ENCODE data around the gene ALDH1B1.

ALDH1B1 gene

DNA sequence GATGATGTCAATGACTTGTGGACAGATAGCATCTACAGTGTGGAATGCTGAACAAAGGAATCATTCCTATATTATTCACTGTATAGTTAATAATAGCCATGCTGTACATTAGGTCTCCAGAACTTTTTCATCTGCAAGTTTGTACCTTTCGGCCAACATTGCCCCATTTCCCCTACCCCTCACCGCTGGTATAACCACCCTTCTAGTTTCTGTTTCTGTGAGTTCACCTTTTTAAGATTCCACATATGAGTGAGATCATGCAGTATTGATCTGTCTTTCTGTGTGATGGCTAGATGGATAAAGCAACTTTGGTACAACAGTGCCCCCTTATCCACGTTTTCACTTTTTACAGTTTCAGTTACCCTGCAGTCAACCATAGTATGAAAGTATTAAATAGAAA, 18.8 kb upstream of the ALDH1B1 start:
- Histone ChIP-seq H3K9me3 (replicated peaks in 1 of 2; ENCODE audit: control insufficient read depth in 2 of 2, insufficient read depth in 1 of 2, low read depth in 1 of 2, low read length in 2 of 2) (no peaks in the 10 kb centered on the region), H4K8ac (ENCODE audit: low read depth, low read length) (no peak overlapping the region), H3K18ac (ENCODE audit: low read length) (no peak overlapping the region), H3K27ac (replicated peaks; ENCODE audit: low read length) (no peak overlapping the region), H3K4ac (ENCODE audit: low read length) (no peak overlapping the region), H2BK12ac (ENCODE audit: low read length) (no peak overlapping the region), H3K4me1 (ENCODE audit: control insufficient read depth in 2 of 2, insufficient read depth in 1 of 2, low read depth in 1 of 2, low read length in 2 of 2) (peaks cover 0 to 20% of the 10 kb centered on the region in 2 donors), H3K4me2 (ENCODE audit: insufficient read depth, low read length, poor library complexity, severe bottlenecking) (no peak overlapping the region), H2BK5ac (ENCODE audit: low read length) (no peak overlapping the region), H3K79me1 (ENCODE audit: low read depth, low read length) (no peaks in the 10 kb centered on the region), H3K36me3 (replicated peaks in 1 of 2; ENCODE audit: control insufficient read depth in 2 of 2, insufficient read depth in 2 of 2, low read length in 2 of 2) (no peaks in the 10 kb centered on the region), H2AFZ (ENCODE audit: low read length) (no peak overlapping the region), H2BK120ac (ENCODE audit: low read depth, low read length) (no peak overlapping the region), H2BK15ac (ENCODE audit: low read length) (no peak overlapping the region), H3K27me3 (ENCODE audit: control insufficient read depth in 3 of 3, insufficient read depth in 3 of 3, low read depth in 1 of 3, low read length in 3 of 3) (peaks cover 0 to 5% (median 0%) of the 10 kb centered on the region in 3 experiments), H2AK5ac (ENCODE audit: low read depth, low read length) (no peak overlapping the region), H4K91ac (ENCODE audit: low read depth, low read length, poor library complexity) (no peak overlapping the region), H3K23ac (ENCODE audit: low read depth, low read length, poor library complexity) (no peak overlapping the region), H3K9ac (ENCODE audit: low read depth, low read length, poor library complexity) (no peak overlapping the region), H3K4me3 (ENCODE audit: low read length in 2 of 2) (no peak overlapping the region), H3K14ac (ENCODE audit: low read length) (no peak overlapping the region)
- no CpG with 5 or more reads among the region's 3 CpGs for WGBS, 2 donors (ENCODE audit: extremely low coverage in 2 of 2, insufficient read length in 2 of 2, insufficient replicate concordance in 1 of 2)
- no peak for DNase-seq (ENCODE audit: low spot score)

DNA sequence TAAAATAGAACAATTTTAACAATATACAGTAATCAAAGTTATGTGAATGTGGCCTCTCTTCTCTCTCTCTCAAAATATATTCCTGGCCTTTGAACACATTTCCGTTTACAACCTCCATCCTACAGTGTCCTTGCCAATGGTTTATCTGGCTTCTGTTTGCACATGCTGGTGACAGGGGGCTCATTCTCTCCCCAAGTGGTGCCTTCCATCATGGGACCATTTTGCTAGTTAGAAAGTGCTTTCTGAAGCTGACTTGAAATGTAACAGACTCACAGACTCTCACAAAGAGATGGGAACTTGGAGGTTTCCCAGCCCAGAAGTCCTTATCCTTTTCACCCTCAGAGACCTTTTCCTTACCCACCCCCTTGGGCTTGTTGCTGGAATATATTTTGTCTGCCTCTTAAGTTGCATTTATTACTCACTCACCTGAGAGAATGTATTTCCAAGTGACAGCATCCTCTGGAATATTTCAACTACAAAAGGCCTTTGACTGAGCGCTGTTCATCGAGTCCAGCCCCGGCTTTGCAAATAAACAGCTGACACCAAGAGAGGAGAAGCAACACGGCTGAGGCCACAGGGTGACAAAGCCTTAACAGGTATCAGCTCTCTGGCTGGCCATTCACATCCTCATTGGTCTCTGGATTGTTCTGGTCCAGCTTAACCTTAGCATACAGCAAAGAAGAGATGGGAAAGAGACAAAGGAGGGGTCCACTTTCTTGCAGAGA, 17.5 kb upstream of the ALDH1B1 start:
- Histone ChIP-seq H3K9ac (ENCODE audit: low read depth, low read length, poor library complexity) (no peak overlapping the region), H3K27me3 (ENCODE audit: control insufficient read depth in 3 of 3, insufficient read depth in 3 of 3, low read depth in 1 of 3, low read length in 3 of 3) (peaks cover 0 to 2% (median 0%) of the 10 kb centered on the region in 3 experiments), H2AFZ (ENCODE audit: low read length) (peak overlapping the region; percentile 72), H3K4ac (ENCODE audit: low read length) (no peak overlapping the region), H2AK5ac (ENCODE audit: low read depth, low read length) (no peak overlapping the region), H3K18ac (ENCODE audit: low read length) (no peak overlapping the region), H2BK12ac (ENCODE audit: low read length) (no peak overlapping the region), H2BK120ac (ENCODE audit: low read depth, low read length) (no peak overlapping the region), H3K4me2 (ENCODE audit: insufficient read depth, low read length, poor library complexity, severe bottlenecking) (no peak overlapping the region), H2BK5ac (ENCODE audit: low read length) (no peak overlapping the region), H4K91ac (ENCODE audit: low read depth, low read length, poor library complexity) (no peak overlapping the region), H3K4me3 (ENCODE audit: low read length in 2 of 2) (no peak overlapping the region), H3K4me1 (ENCODE audit: control insufficient read depth in 2 of 2, insufficient read depth in 1 of 2, low read depth in 1 of 2, low read length in 2 of 2) (peaks cover 0 to 20% of the 10 kb centered on the region in 2 donors), H3K23ac (ENCODE audit: low read depth, low read length, poor library complexity) (no peak overlapping the region), H4K8ac (ENCODE audit: low read depth, low read length) (no peak overlapping the region), H3K14ac (ENCODE audit: low read length) (no peak overlapping the region), H3K36me3 (replicated peaks in 1 of 2; ENCODE audit: control insufficient read depth in 2 of 2, insufficient read depth in 2 of 2, low read length in 2 of 2) (no peaks in the 10 kb centered on the region), H3K9me3 (replicated peaks in 1 of 2; ENCODE audit: control insufficient read depth in 2 of 2, insufficient read depth in 1 of 2, low read depth in 1 of 2, low read length in 2 of 2) (no peaks in the 10 kb centered on the region), H3K79me1 (ENCODE audit: low read depth, low read length) (no peaks in the 10 kb centered on the region), H2BK15ac (ENCODE audit: low read length) (no peak overlapping the region), H3K27ac (replicated peaks; ENCODE audit: low read length) (no peak overlapping the region)
- no CpG with 5 or more reads among the region's 5 CpGs for WGBS, 2 donors (ENCODE audit: extremely low coverage in 2 of 2, insufficient read length in 2 of 2, insufficient replicate concordance in 1 of 2)
- no peak for DNase-seq (ENCODE audit: low spot score)

DNA sequence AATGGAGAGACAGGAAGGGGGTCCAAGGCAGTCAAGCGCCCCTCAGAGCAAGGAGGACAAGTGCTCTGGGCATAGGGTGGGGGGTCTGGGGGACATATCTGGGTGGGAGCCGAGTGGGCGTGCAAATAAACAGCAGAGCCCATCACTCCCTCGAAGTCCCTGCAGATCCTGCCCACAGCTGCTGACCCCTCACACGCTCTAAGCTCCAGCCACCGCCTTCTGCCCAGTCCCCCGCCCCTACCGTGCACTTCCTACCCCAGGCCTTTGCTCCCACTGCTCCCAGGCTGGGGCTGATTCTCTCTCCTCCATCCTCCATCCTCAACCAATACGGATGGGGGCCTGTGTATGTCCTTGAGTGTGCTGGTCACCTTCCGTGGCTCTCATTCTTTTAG, 16.9 kb upstream of the ALDH1B1 start:
- Histone ChIP-seq H2BK12ac (ENCODE audit: low read length) (no peak overlapping the region), H3K14ac (ENCODE audit: low read length) (no peak overlapping the region), H3K23ac (ENCODE audit: low read depth, low read length, poor library complexity) (peak overlapping the region; percentile 34), H3K27ac (replicated peaks; ENCODE audit: low read length) (no peak overlapping the region), H2BK15ac (ENCODE audit: low read length) (no peak overlapping the region), H3K4me3 (ENCODE audit: low read length in 2 of 2) (no peak overlapping the region), H4K91ac (ENCODE audit: low read depth, low read length, poor library complexity) (no peak overlapping the region), H3K4ac (ENCODE audit: low read length) (no peak overlapping the region), H3K79me1 (ENCODE audit: low read depth, low read length) (no peaks in the 10 kb centered on the region), H2BK120ac (ENCODE audit: low read depth, low read length) (no peak overlapping the region), H2AK5ac (ENCODE audit: low read depth, low read length) (no peak overlapping the region), H3K9me3 (replicated peaks in 1 of 2; ENCODE audit: control insufficient read depth in 2 of 2, insufficient read depth in 1 of 2, low read depth in 1 of 2, low read length in 2 of 2) (no peaks in the 10 kb centered on the region), H4K8ac (ENCODE audit: low read depth, low read length) (no peak overlapping the region), H3K18ac (ENCODE audit: low read length) (peak overlapping the region; percentile 13), H3K4me1 (ENCODE audit: control insufficient read depth in 2 of 2, insufficient read depth in 1 of 2, low read depth in 1 of 2, low read length in 2 of 2) (peaks cover 4 to 25% of the 10 kb centered on the region in 2 donors), H3K27me3 (ENCODE audit: control insufficient read depth in 3 of 3, insufficient read depth in 3 of 3, low read depth in 1 of 3, low read length in 3 of 3) (peaks cover 0 to 2% (median 0%) of the 10 kb centered on the region in 3 experiments), H2AFZ (ENCODE audit: low read length) (peak overlapping the region; percentile 72), H2BK5ac (ENCODE audit: low read length) (no peak overlapping the region), H3K4me2 (ENCODE audit: insufficient read depth, low read length, poor library complexity, severe bottlenecking) (no peak overlapping the region), H3K9ac (ENCODE audit: low read depth, low read length, poor library complexity) (no peak overlapping the region), H3K36me3 (replicated peaks in 1 of 2; ENCODE audit: control insufficient read depth in 2 of 2, insufficient read depth in 2 of 2, low read length in 2 of 2) (no peaks in the 10 kb centered on the region)
- WGBS, 2 donors (ENCODE audit: extremely low coverage in 2 of 2, insufficient read length in 2 of 2, insufficient replicate concordance in 1 of 2) = no CpG with 5 or more reads among the region's 10 CpGs
- no peak for DNase-seq (ENCODE audit: low spot score)

DNA sequence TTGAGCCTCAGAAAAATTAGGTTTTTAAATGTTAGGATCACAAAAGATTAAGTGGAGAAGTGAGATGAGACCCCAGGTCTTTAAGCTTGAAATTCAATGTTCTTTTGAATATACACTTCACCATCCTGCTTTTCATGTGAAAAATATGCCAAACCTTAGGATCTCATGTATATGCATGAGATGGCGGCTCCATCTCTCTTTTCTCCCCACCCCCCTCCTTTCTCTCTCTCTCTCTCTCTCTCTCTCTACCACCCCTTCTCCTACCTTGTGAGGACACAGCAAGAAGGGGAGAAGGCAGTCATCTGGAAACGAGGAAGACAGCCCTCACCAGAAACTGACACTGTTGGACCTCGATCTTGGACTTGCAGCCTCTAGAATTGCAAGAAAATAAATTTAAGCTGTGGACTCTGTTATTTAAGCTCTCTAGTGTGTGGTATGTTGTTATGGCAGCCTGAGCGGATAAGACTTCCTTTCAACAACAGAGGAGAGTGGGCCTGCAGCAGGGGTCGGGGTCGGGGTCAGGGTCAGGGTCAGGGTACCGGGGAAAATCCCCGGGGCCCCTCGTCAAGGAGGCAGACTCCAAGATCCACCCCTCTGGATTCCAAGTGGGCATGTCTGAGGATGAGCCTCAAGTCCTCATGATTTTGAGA, 16.4 kb upstream of the ALDH1B1 start:
- Histone ChIP-seq H3K4me3 (ENCODE audit: low read length in 2 of 2) (no peak overlapping the region), H3K18ac (ENCODE audit: low read length) (no peak overlapping the region), H4K8ac (ENCODE audit: low read depth, low read length) (no peak overlapping the region), H3K9me3 (replicated peaks in 1 of 2; ENCODE audit: control insufficient read depth in 2 of 2, insufficient read depth in 1 of 2, low read depth in 1 of 2, low read length in 2 of 2) (no peaks in the 10 kb centered on the region), H3K14ac (ENCODE audit: low read length) (no peak overlapping the region), H3K27me3 (ENCODE audit: control insufficient read depth in 3 of 3, insufficient read depth in 3 of 3, low read depth in 1 of 3, low read length in 3 of 3) (peaks cover 0 to 2% (median 0%) of the 10 kb centered on the region in 3 experiments), H3K4me2 (ENCODE audit: insufficient read depth, low read length, poor library complexity, severe bottlenecking) (no peak overlapping the region), H3K79me1 (ENCODE audit: low read depth, low read length) (no peaks in the 10 kb centered on the region), H2BK120ac (ENCODE audit: low read depth, low read length) (no peak overlapping the region), H3K4me1 (ENCODE audit: control insufficient read depth in 2 of 2, insufficient read depth in 1 of 2, low read depth in 1 of 2, low read length in 2 of 2) (peaks cover 7 to 31% of the 10 kb centered on the region in 2 donors), H3K9ac (ENCODE audit: low read depth, low read length, poor library complexity) (no peak overlapping the region), H3K36me3 (replicated peaks in 1 of 2; ENCODE audit: control insufficient read depth in 2 of 2, insufficient read depth in 2 of 2, low read length in 2 of 2) (no peaks in the 10 kb centered on the region), H3K4ac (ENCODE audit: low read length) (no peak overlapping the region), H2BK12ac (ENCODE audit: low read length) (no peak overlapping the region), H2BK15ac (ENCODE audit: low read length) (no peak overlapping the region), H3K27ac (replicated peaks; ENCODE audit: low read length) (no peak overlapping the region), H2AK5ac (ENCODE audit: low read depth, low read length) (no peak overlapping the region), H4K91ac (ENCODE audit: low read depth, low read length, poor library complexity) (no peak overlapping the region), H3K23ac (ENCODE audit: low read depth, low read length, poor library complexity) (no peak overlapping the region), H2BK5ac (ENCODE audit: low read length) (no peak overlapping the region), H2AFZ (ENCODE audit: low read length) (peak overlapping the region; percentile 72)
- DNase-seq (ENCODE audit: low spot score) = no peak
- no CpG with 5 or more reads among the region's 9 CpGs for WGBS, 2 donors (ENCODE audit: extremely low coverage in 2 of 2, insufficient read length in 2 of 2, insufficient replicate concordance in 1 of 2)
